HepG2 (cell line): Measurements from ENCODE around the gene SEMA6B. TPM values are rescaled to one million over a fixed set of nuclear protein-coding genes. Genes with fewer than 3 reads are reported as not detected.

Experiments
- ASH2L ChIP-seq: fragments of 300-600, 200-600 bp; sonication (generic); IDR thresholded peaks from 2 replicates; pipeline ENCODE4 v1.7.0; 2017; ENCODE audit warnings: low read depth, mild to moderate bottlenecking, moderate library complexity, mixed read lengths, low read length; ENCODE audit not compliant: insufficient read length
- DR1 ChIP-seq: sonication (generic); formaldehyde crosslinking; IDR thresholded peaks from 2 replicates; pipeline ENCODE4 v1.8.0; 2021; ENCODE audit warnings: mild to moderate bottlenecking, missing genetic modification reagents, inconsistent platforms
- HMGA1 ChIP-seq: sonication (generic); formaldehyde crosslinking; conservative IDR thresholded peaks from 2 replicates; pipeline ENCODE4 v1.4.0; 2020; ENCODE audit warnings: missing genetic modification reagents
- KDM3A ChIP-seq: IDR thresholded peaks from 2 replicates; pipeline ENCODE4 v1.6.1; 2018; ENCODE audit warnings: low read depth, missing compliant biosample characterization
- NR0B2 ChIP-seq: sonication (generic); formaldehyde crosslinking; IDR thresholded peaks from 2 replicates; pipeline ENCODE4 v1.4.0; 2020; ENCODE audit warnings: mild to moderate bottlenecking, missing genetic modification reagents
- POLR2A ChIP-seq, 2 experiments: IDR thresholded peaks; 2 replicates each; pipeline ENCODE4 v1.6.1; 2011; ENCODE audit warnings: low read depth in 2 of 2, low read length in 2 of 2, mild to moderate bottlenecking in 1 of 2, moderate library complexity in 1 of 2; ENCODE audit not compliant: insufficient read depth in 1 of 2
- RARA ChIP-seq: IDR thresholded peaks from 2 replicates; pipeline ENCODE4 v1.6.1; 2016; ENCODE audit warnings: missing genetic modification reagents, missing compliant biosample characterization
- RBM39 ChIP-seq: fragments of 200-400 bp; formaldehyde crosslinking; IDR thresholded peaks from one replicate; pipeline ENCODE4 v1.6.1; 2018; ENCODE audit warnings: antibody characterized with exemption, mild to moderate bottlenecking, low read depth, low read length; ENCODE audit not compliant: poor library complexity, severe bottlenecking
- RFXANK ChIP-seq: IDR thresholded peaks from 2 replicates; pipeline ENCODE4 v1.6.1; 2016
- SIN3B ChIP-seq: fragments of 150-350 bp; IDR thresholded peaks from 2 replicates; pipeline ENCODE4 v1.6.1; 2014; ENCODE audit warnings: low read length
- SP5 ChIP-seq: IDR thresholded peaks from 2 replicates; pipeline ENCODE4 v1.6.1; 2016; ENCODE audit warnings: low read depth, borderline replicate concordance
- ZBTB38 ChIP-seq: sonication (generic); formaldehyde crosslinking; IDR thresholded peaks from 2 replicates; pipeline ENCODE4 v1.5.1; 2020; ENCODE audit warnings: mild to moderate bottlenecking, missing genetic modification reagents
- ZFP1 ChIP-seq: IDR thresholded peaks from 2 replicates; pipeline ENCODE4 v1.6.1; 2016
- ZGPAT ChIP-seq: IDR thresholded peaks from 2 replicates; pipeline ENCODE4 v1.6.1; 2016; ENCODE audit warnings: mild to moderate bottlenecking
- ZNF670 ChIP-seq: sonication (generic); formaldehyde crosslinking; IDR thresholded peaks from 2 replicates; pipeline ENCODE4 v1.8.0; 2022; ENCODE audit warnings: mild to moderate bottlenecking, missing genetic modification reagents, borderline replicate concordance
- ZNF749 ChIP-seq: sonication (generic); formaldehyde crosslinking; IDR thresholded peaks from 2 replicates; pipeline ENCODE4 v1.8.0; 2022; ENCODE audit warnings: mild to moderate bottlenecking, missing genetic modification reagents, moderate library complexity, borderline replicate concordance
- polyA plus RNA-seq, 8 experiments: library from polyadenylated mRNA; depleted of rRNA in 3 of 8; stranded (reverse) in 7 of 8; unstranded in 1 of 8; fragments of >200 nt; fragmentation: Illumina TruSeq in 4 of 8; extraction: Trizol in 4 of 8; gene quantifications; 2 replicates each; pipeline versions ENCODE4 v1.2.1 to v1.2.3, GENCODE V29; 2011 to 2016; ENCODE audit warnings: low read depth in 4 of 8, missing spikeins in 1 of 8, mixed read lengths in 1 of 8; ENCODE audit not compliant: insufficient read depth in 1 of 8
- total RNA-seq, 5 experiments: library from RNA; depleted of rRNA; stranded (reverse); fragments of >200 nt; fragmentation: Illumina TruSeq; extraction: Trizol; gene quantifications; 2 replicates each; pipeline ENCODE4 v1.2.3, GENCODE V29; 2016; ENCODE audit warnings: low read depth in 1 of 5
- TF ChIP-seq, protein P1 (sequence below): sonication (generic); formaldehyde crosslinking; IDR thresholded peaks from one replicate; pipeline ENCODE4 v1.5.1; 2020; ENCODE audit warnings: mild to moderate bottlenecking, missing genetic modification reagents; ENCODE audit errors: not compliant biosample characterization
- TF ChIP-seq, protein P2 (sequence below): sonication (generic); formaldehyde crosslinking; IDR thresholded peaks from 2 replicates; pipeline ENCODE4 v1.9.0; 2021; ENCODE audit warnings: missing genetic modification reagents, mild to moderate bottlenecking, borderline replicate concordance

The SEMA6B gene
- total and polyA plus RNA-seq, 2 of the 13 experiments (the other 11 are each of a cell fraction or from before 2014, with no cell fraction given), result 45.5 to 67.1 TPM

GRCh38 chr19:4534836-4535658 lies 24.4 kb downstream of the SEMA6B start, which contains the start of gene PLIN5 (continued):
- TF ChIP-seq, protein P1, sequence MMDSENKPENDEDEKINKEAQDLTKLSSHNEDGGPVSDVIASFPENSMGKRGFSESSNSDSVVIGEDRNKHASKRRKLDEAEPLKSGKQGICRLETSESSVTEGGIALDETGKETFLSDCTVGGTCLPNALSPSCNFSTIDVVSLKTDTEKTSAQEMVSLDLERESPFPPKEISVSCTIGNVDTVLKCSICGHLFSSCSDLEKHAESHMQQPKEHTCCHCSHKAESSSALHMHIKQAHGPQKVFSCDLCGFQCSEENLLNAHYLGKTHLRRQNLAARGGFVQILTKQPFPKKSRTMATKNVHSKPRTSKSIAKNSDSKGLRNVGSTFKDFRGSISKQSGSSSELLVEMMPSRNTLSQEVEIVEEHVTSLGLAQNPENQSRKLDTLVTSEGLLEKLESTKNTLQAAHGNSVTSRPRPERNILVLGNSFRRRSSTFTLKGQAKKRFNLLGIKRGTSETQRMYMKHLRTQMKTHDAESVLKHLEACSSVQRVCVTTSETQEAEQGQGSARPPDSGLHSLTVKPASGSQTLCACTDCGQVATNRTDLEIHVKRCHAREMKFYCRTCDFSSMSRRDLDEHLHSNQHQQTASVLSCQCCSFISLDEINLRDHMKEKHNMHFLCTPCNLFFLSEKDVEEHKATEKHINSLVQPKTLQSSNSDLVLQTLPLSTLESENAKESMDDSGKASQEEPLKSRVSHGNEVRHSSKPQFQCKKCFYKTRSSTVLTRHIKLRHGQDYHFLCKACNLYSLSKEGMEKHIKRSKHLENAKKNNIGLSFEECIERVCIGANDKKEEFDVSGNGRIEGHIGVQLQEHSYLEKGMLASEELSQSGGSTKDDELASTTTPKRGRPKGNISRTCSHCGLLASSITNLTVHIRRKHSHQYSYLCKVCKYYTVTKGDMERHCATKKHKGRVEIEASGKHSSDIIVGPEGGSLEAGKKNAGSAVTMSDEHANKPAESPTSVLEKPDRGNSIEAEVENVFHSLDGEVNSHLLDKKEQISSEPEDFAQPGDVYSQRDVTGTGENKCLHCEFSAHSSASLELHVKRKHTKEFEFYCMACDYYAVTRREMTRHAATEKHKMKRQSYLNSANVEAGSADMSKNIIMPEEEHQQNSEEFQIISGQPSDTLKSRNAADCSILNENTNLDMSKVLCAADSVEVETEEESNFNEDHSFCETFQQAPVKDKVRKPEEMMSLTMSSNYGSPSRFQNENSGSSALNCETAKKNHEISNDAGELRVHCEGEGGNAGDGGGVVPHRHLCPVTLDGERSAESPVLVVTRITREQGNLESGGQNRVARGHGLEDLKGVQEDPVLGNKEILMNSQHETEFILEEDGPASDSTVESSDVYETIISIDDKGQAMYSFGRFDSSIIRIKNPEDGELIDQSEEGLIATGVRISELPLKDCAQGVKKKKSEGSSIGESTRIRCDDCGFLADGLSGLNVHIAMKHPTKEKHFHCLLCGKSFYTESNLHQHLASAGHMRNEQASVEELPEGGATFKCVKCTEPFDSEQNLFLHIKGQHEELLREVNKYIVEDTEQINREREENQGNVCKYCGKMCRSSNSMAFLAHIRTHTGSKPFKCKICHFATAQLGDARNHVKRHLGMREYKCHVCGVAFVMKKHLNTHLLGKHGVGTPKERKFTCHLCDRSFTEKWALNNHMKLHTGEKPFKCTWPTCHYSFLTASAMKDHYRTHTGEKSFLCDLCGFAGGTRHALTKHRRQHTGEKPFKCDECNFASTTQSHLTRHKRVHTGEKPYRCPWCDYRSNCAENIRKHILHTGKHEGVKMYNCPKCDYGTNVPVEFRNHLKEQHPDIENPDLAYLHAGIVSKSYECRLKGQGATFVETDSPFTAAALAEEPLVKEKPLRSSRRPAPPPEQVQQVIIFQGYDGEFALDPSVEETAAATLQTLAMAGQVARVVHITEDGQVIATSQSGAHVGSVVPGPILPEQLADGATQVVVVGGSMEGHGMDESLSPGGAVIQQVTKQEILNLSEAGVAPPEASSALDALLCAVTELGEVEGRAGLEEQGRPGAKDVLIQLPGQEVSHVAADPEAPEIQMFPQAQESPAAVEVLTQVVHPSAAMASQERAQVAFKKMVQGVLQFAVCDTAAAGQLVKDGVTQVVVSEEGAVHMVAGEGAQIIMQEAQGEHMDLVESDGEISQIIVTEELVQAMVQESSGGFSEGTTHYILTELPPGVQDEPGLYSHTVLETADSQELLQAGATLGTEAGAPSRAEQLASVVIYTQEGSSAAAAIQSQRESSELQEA, result no peak
- TF ChIP-seq, protein P2, sequence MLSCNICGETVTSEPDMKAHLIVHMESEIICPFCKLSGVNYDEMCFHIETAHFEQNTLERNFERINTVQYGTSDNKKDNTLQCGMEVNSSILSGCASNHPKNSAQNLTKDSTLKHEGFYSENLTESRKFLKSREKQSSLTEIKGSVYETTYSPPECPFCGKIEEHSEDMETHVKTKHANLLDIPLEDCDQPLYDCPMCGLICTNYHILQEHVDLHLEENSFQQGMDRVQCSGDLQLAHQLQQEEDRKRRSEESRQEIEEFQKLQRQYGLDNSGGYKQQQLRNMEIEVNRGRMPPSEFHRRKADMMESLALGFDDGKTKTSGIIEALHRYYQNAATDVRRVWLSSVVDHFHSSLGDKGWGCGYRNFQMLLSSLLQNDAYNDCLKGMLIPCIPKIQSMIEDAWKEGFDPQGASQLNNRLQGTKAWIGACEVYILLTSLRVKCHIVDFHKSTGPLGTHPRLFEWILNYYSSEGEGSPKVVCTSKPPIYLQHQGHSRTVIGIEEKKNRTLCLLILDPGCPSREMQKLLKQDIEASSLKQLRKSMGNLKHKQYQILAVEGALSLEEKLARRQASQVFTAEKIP, result no peak
- TF ChIP-seq SP5 (CRISPR knock-in tag) (no peak), ASH2L (peak; percentile 18), ZFP1 (CRISPR knock-in tag) (no peak), NR0B2 (CRISPR knock-in tag) (no peak), ZNF670 (CRISPR knock-in tag) (no peak), ZBTB38 (CRISPR knock-in tag) (peak; percentile 45; the same call in 1 of the 2 replicates), RARA (CRISPR knock-in tag) (no peak), POLR2A (IDR thresholded peaks at IDR 0.05; ENCODE audit: insufficient read depth in 1 of 2, low read depth in 2 of 2, low read length in 2 of 2) (peak; percentile 63 to 81), ZGPAT (CRISPR knock-in tag) (peak; percentile 52; the same call in 1 of the 2 replicates), DR1 (CRISPR knock-in tag) (0 out of 2 replicates have a peak, but pooled peaks have one; percentile 59), KDM3A (CRISPR knock-in tag) (0 out of 2 replicates have a peak, but pooled peaks have one; percentile 30), RBM39 (peak; percentile 69), SIN3B (peak; percentile 87), RFXANK (CRISPR knock-in tag) (no peak), ZNF749 (CRISPR knock-in tag) (no peak), HMGA1 (CRISPR knock-in tag) (no peak)
